HS-27A (cell line): ENCODE data around the gene DEGS2.
A peak's percentile ranks its signal among the peaks of the same experiment; 100 is the strongest.
"Not testable (repeated sequence)": the region's sequence is repeated elsewhere in the genome, so short reads cannot be mapped to it uniquely, and the experiment has no call there.

Source experiments
- DNase-seq: peaks from one replicate; pipeline ENCODE4 v3.0.0-alpha.2; 2012; ENCODE audit warnings: low read depth, missing footprints

The DEGS2 gene

DNA sequence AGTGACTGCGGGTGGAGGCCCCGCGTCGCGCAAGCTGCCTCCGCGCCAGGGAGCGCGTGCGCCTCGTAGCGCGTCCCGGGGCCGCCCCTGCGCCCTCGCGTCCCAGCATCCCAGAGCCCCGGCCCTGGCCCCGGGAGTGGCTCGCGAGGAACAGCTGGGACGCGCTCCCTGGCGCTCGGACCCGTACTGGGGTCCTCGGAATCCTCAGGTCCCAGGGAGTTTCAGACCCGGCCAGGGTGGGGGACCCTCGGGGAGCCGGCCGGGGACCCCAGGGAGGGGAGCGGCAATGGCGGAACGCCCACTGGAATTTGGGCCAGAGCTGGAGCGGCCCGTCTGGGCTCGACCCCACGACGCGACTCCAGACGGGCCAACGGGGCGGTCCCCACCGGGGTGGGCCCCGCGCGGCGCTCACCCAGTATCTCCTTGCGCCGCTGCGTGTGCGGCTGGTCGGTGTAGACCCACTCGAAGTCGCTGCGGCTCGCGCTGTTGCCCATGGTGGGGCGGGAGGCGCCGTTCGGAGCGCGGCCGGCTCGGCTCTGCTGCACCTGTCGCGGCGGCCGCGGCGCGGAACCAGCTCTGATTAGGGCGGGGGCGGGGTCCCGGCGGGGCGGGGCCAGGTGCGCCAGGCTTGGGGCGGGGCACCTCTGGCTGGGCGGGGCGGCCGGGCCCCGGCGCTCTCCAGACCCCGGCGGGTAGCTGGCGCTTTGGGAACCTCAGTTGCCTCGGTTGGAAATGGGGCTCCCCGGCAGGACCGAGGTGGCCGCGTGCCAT is at the start of gene DEGS2:
Gene DEGS2, minus strand, starts transcription at position 552 of the 771 bp plus-strand sequence. Its CDS starts 58 bp downstream, at position 494.
- DNase-seq, result no peak

DNA sequence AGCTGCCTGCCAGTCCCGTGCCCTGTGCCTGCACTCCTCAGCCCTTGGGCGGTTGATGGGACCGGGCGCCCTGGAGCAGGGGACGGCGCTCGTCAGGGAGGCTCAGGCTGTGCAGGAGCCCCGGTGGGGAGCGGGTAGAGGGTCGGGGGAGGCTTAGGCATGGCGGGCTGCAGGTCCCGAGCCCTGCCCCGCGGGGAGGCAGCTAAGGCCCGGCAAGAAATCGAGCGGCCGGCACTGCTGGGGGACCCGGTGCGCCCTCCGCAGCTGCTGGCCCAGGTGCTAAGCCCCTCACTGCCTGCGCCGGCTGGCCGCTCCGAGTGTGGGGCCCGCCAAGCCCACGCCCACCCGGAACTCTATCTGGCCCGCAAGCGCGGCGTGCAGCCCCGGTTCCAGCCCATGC is 48.7 kb upstream of the DEGS2 start:
- not testable (repeated sequence) for DNase-seq

DNA sequence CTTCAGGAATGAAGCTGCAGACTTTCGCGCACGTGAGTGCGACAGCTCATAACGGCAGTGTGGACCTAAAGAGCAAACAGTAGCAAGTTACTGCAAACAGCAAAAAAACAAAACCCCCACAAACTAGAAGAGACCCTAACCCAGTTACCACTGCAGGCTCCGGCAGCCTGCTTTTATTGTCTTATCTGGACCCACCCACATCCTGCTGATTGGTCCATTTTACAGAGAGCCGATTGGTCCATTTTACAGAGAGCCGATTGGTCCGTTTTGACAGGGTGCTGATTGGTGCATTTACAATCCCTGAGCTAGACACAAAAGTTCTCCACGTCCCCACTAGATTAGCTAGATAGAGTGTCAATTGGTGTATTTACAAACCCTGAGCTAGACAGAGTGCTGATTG is 48.1 kb upstream of the DEGS2 start:
- not testable (repeated sequence) for DNase-seq

DNA sequence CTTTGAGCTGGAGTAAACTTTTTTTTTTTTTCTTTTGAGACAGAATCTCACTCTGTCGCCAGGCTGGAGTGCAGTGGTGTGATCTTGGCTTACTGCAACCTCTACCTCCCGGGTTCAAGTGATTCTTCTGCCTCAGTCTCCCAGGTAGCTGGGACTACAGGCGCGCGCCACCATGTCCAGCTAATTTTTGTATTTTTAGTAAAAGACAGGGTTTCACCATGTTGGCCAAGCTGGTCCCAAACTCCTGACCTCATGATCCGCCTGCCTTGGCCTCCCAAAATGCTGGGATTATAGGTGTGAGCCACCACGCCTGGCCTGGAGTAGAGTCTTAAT is 45.4 kb upstream of the DEGS2 start:
- DNase-seq, result not testable (repeated sequence)

DNA sequence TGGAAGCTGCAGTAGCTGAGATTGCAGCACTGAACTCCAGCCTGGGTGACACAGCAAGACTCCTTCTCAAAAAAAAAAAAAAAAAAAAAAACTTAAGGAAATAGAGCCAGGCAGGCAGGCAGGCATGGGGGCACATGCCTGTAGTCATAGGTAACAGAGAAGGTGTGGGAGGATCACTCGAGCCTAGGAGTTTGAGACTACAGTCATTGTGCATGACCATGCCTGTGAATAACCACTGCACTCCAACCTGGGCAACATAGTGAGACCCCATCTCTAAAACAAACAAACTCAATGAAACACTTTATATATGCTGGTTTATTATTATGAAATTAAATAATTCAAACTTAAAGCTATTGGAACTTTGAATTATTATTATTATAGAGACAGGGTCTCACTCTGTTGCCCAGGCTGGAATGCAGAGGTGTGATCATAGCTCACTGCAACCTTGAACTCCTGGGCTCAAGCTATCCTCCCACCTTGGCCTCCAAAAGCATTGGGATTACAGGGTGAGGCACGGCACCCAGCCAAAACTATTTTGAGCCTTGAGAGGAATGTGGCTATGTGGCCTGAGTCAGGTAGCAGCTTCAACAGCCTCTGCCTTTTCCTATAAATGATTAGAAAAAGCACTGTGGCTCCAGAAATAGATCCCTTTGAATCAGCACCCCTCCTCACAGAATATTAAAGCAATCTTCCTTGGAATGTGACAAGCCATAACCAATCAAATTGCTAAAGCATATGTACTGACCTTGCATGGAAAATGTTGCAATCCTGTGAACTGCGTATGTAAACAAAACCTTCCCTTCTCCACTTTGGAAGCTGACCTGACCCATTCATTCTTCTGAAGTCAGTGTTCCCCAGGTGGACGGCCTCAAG is 44.8 kb upstream of the DEGS2 start:
- no peak for DNase-seq

DNA sequence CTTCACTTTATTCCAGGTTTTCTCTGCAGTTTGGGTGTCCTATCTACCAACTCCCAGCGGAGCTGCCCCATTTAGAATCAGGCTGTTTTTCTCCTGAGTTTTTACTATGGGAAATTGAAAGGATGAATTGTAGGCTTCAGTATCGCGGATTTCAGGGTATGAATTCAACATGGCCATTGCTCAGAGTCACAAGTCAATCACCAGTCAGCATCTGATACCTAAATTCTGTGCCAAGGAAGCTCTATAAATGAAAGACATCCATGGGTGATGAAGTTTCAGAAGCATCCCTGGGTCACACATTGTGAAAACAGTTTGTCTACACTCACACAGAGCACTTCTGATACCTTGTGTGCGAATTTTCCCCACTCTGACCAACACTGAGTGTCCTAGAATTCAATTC is 43.7 kb upstream of the DEGS2 start:
- DNase-seq, result no peak

DNA sequence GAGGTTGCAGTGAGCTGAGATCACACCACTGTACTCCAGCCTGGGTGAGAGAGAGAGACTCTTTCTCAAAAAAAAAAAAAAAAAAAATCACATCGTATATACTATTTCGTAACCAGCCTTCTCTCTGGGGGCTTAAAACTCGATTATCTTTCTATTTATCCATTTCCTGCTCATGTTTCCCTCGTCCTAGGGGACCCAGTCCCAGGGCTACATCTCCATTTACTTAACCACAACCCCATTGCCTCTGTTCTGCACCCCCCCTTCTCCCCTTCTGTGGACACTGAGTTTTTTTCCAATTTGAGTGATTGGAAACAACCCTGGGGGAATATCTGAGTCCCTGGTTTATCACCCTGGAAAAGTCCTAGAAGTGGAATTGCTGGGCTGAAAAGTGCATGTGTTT is 43.3 kb upstream of the DEGS2 start:
- DNase-seq, result no peak

DNA sequence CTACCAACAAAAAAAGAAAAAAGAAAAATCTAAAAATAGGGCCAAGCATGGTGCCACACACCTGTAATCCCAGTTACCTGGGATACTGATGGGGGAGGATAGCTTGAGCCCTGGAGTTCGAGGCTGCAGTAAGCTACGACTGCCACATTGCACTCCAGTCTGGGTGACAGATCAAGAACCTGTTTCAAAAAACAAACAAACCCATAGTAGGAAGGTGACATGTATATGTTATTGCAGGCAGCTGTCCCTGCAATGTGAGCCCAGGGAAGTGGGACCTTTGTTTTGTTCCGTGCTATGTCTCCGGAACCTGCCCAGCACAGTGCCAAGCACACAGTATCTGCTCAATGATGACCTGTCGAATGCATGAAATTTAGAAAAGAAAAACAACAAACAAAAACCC is 42.3 kb upstream of the DEGS2 start:
- no peak for DNase-seq

DNA sequence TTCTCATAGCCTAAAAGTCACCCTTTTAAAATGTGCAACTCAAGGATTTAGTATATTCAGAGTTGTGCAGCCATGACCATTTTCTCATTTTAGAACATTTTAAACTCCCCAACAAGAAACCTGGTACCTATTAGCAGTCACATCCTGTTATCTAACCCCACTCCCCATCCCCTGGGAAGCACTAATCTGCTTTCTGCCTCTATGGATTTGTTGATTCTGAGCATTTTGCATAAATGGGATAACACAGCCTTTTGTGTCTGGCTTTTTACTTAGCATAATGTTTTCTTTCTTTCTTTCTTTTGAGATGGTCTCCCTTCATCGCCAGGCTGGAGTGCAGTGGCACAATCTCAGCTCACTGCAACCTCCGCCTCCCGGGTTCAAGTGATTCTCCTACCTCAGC is 40.9 kb upstream of the DEGS2 start:
- DNase-seq, result no peak

DNA sequence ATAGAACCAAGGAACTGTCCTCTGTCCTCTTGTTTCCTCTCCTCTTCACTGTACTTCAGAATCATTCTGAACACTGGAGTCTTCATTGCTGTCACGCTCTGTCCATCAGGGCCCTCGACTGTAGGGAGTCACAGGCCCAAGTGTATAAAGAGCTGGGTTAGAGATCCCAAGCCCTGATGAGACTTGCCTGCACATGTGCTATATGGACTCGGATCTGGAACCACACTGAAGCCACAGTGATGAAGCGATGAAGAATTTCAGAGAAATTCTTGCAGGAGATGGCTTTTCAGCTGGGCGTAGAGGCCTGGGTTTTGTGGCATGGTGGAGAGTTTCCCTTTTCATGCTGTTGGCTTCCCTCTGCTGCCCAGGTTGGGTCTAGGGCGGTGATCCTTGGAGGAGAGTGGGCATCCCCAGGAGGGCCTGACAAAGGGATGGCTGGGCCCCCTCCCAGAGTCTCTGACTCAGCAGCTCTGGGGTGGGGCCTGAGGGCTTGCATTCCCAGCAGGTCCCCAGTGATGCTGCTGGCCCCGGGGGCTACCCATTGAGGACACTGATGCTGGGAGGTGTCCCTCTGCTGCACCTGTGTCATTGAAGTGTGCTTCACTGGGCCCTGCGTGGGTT is 39.9 kb upstream of the DEGS2 start:
- no peak for DNase-seq

DNA sequence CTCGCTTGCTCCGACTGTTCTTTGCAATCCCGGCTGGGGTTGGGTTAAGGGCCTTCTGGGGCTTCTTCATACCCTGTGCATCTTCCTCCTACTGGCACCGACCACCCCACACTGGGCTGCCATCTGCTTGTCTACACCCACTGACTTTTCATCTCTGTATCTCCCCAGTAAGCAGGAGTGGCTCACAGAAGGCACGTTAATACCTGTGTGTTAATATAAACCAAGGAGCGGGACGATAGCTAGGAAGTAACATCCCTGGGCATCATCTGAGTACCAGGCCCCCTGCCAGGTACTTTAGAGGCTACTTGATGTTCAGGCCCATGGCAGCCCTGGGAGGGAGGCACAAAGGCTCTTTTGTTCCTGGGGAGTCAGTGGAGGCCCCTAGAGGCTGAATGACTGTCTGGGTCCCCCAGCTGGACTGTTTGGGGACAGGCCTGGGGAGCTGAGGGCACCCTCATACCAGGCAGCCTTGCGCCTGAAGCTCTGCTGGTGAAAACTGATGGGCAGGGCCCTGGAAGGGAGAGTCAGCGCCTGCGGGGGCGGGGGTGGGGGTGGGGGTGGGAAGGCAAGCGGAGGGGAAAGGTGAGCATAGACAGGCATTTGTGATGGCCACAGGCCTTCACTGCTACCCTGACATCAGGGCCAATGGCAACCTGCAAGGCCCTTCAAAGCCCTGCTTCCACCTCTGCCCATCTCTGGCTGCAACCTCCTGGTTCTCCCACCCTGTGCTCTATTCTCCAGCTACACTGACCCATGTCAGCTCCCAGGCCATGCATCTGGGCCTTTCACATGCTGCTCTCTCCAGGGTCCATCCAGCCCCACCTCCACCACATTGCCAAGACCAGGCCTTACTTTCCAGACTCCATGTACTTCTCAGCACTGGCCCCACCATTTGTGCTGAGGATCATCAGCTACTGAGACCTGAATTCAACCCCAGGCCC is 34.2 kb upstream of the DEGS2 start:
- DNase-seq, result no peak

DNA sequence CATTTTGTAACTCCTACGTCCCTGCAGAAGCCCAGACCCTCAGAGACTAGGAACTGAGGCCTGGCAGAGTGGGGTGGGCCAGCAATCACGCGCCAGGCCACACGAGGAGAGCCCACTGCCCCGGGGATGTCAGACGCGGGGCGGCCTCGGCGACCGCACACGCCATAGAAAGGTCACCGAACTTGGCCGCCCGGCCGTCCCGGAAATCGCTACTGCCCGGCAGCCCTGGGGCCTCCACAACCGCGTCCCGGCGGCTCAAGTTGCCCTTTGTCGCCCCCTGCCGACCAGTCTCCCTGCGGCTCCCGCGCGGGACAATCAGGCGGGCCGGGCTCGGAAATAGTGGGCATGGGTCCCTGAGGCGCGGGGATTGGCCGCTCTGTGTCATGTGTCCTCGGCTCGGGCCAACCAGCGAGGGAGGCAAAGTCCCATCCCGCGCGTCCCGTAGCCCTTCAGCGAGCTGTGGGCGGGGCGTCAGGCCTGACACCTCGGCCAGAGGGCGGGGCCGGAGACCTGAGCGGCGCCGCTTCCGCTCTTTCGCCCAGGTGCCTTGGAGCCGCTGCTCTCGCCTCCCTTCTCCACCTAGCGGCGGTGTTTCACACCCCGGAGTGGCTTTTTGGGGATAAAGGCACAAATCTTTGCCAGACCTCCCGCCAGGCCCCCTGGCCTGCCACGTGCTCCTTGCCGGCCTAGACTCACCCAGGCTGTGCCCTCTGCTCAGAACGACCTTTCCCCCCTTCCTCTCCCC is 33.4 kb upstream of the DEGS2 start:
- peak; percentile 92 for DNase-seq

DNA sequence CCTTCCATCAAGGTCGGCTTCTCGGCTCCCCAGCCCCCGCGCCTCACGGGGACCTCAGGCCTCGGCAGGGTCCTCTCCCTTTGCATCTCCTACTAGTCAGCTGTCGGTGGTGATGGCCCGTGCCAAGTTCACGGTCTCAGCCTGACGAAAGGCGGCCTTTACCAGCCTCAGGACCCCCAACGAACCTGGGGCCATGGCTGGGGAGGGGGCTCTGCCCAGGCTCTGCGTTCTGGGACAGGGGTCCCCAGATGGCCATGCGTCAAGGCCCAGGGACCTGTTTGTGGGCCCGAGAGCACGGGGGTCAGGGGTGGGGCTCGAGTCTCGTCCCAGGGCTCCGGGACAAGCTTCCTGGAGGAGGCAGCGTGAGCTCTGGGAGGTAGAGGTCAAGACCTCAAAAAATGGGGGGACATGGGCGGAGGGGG is 32.8 kb upstream of the DEGS2 start:
- DNase-seq, result no peak

DNA sequence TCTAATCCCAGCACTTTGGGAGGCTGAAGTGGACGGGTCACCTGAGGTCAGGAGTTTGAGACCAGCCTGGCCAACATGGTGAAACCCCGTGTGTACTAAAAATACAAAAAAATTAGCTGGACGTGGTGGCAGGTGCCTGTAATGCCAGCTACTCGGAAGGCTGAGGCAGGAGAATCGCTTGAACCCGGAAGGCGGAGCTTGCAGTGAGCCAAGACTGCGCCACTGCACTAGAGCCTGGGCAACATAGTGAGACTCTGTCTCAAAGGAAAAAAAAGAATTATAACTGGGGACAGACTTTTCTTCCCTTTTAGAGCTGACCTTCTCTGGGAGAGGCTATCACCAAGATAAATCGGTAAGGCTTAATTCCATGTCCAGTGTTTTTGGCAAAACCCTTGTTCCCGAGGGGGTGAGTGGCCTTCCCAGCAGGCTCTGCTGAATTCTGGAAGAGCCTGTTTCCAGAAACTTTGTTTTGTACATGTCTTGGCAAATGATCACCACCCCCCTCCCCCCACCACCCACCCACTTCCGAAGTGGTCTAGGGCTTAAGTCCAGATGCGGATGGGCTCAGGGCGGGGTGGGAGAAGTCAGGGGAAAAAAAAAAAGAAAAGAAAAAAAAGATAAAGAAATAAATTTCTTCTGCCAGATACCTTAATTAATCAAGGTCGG is 32.3 kb upstream of the DEGS2 start:
- no peak for DNase-seq

DNA sequence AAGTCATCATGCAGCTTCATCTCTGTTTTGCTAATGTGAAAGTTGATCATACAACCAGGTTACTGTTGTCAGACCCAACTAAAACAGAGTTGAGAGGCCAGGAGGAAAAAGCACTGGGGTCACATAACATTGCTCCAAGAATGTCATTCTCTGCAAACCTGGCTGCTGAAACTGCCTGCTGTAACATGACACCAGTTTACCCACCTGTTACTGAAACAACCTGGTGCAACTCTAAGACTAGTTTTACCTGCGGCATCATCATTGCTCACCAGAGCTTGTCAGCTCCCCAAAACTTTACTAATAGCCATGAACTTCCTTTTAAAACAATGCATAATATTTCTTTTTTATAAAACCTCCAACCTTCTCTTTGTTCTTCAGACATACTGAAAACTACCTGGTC is 30.7 kb upstream of the DEGS2 start:
- no peak for DNase-seq

DNA sequence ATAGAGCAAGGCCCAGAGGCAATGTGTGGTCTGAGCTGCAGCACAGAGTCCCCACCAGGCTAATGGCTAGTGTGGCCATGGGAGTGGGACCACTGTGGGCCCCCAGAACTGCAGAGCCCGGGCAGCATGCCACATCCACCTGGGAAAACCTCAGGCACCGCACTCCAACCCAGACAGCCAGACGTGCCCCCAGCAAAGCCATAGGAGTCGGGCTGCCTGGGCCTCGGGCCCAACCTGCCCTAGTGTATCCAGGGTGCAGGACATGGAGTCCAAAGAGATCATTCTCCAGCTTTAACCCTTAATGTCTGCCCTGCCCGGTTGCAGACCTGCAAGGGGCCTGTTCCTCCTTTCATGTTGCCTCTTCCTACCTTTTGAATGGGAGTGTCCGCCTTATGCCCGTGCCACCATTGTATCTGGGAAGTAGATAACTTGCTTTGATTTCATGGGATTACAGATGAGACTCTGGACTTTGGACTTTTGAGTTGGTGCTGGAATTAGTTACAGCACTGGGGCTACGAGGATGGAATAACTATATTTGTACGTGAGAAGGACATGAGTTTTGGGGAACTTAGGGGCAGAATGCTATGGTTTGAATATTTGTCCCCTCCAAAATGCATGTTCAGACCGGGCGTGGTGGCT is 29.1 kb upstream of the DEGS2 start:
- no peak for DNase-seq

DNA sequence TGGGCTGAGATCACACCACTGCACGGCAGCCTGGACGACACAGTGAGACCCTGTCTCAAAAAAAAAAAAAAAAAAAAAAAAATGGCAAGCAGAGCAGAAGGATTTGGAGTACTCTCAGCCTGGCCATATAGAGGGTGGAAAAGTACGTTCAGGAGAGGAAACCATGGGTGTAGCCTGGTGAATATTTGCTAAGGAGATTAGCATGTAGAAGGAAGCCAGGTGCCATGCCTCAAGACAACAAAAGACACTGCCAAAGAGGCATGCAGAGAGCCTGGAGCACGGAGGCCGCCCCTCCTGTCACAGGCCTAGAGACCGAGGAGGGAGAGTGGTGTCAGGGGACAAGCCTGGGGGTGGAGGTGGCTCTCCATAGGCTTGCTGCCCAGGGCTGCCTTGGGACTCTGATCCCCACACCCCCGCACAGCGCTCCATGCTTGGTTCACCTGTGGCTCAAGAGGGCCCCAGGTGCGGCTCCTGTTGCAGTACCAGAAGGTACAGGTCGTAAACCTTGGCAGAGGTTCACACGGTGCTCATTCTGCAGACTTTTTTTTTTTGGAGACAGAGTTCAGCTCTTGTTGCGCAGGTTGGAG is 27.9 kb upstream of the DEGS2 start:
- DNase-seq, result no peak

DNA sequence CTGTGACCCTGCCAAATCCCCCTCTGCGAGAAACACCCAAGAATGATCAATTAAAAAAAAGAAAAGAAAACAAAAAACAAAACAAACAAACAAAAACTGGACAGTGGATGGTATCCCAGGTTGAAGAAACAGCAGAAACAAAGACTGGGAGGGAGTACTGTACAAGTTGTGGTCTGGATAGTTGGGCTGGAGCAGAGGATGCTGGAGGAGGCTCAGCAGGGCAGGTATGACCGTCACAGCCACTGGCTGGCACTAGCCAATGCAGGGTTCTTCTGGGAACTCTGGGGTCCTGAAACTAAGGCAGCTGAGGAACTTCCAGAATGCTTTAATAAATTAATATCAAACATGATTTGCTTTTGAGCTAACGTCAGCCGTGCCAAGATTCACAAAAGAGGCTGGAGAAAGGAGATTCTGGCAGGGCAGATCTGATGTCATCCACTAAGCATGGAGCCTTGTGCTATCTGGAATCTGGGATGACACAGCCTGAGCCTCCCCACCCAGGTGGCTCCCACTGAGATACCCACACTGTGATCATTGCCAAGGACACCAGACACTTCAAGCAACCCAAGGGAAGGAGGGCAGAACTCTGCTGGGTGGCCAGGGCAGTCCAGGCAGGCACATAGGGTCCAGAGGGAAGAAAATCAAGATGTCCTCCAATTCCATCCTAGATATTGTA is 22.6 kb upstream of the DEGS2 start:
- not testable (repeated sequence) for DNase-seq

DNA sequence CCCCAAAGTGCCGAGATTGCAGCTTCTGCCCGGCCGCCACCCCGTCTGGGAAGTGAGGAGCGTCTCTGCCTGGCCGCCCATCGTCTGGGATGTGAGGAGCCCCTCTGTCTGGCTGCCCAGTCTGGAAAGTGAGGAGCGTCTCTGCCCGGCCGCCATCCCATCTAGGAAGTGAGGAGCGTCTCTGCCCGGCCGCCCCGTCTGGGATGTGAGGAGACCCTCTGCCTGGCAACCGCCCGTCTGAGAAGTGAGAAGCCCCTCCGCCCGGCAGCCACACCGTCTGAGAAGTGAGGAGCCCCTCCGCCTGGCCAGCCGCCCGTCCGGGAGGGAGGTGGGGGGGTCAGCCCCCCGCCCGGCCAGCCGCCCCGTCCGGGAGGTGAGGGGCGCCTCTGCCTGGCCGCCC is 21.2 kb upstream of the DEGS2 start:
- DNase-seq, result not testable (repeated sequence)
